SW480 (cell line): Measurements from ENCODE around the gene OBP2B.
"Not testable (repeated sequence)": the region's sequence is repeated elsewhere in the genome, so short reads cannot be mapped to it uniquely, and the experiment has no call there.

Experiments
- DNase-seq: peaks from one replicate; pipeline ENCODE4 v3.0.0-alpha.2; 2016; ENCODE audit warnings: low spot score

The OBP2B gene

DNA sequence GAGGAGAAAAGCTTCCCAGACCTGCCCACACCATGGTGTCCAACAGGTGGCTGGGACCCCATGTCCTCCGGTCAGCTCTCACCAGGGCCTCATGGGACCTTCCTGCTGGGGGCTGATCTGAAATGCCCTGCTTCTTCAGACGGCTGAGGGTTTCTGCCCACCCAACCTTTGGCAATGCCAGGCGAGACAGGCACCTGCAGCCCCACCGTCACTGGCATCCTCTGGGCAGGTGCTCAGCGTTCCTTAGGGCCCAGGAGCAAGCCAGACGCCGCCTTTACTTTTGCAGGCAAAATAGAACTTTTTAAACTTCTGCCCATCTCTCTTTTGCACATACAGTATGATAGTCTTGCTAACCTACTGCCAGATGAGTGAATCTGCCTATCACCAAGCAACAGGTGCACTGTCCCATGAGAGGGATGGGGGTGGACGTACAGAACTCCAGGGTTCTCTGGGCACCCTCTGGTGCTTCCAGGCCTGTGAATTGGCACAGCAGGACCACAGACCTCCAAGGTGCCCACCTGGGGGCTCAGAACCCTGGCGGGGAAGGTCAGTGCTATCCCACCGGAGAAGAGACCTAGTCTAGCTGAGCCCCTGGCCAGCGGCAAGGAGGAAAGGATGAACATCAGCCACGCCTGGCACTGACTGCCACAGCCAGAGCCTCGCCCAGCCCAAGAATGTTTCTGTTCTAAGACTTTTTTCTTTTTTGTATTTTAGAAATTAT lies 7.5 kb downstream of the OBP2B start:
- no peak for DNase-seq

- DNase-seq: no peak
Observed at GRCh38 chr9:133200631-133201030, 8.4 kb downstream of the OBP2B start.

DNA sequence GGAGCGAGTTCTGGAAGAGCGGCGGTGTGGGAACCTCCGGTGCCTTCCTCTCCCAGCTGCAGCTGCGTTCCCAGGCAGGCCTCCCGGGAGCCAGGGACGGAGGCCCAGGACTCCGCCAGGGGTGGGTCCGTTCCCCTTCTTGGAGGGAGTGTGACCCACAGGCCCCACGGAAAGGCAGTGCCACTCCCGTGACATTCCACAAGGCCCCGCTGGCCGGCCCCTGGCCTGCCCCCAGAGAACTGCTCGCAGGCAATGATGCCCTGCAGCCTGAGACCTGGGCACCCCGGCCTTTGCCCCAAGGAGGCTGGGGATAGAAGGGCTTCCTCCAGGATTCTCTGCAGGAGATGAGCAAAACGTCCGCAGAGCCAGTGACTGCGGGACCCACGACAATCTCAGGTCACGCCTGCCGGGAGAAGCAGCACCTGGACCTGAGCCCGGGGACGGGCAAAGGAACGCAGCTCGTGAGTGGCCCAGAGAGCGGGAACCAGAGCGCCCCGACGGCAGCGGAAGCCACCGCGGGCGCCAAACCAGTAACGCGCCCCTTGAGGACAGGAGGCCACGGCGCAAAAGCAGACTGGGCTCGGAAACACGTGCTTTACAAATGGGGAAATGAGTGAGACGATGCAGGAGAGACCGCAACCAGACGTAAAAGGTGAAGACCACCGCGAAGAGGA lies 9.3 kb downstream of the OBP2B start:
- DNase-seq: peak; percentile 27

DNA sequence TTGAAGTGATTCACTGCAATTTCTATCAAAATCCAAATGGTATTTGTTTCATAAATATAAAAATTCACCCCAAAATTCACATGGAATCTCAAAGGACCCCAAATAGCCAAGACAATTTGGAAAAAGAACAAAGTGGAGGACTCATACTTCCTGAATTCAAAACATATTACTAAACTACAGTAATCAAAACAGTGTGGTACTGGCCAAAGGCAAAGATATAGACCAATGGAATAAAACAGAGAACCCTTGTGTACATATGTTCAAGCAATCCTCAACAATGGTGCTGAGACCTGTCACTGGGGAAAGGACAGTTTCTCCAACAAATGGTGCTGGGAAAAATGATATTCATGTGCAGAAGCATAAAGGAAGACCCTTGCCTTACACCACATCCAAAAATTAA lies 14.0 kb downstream of the OBP2B start:
- no peak for DNase-seq

DNA sequence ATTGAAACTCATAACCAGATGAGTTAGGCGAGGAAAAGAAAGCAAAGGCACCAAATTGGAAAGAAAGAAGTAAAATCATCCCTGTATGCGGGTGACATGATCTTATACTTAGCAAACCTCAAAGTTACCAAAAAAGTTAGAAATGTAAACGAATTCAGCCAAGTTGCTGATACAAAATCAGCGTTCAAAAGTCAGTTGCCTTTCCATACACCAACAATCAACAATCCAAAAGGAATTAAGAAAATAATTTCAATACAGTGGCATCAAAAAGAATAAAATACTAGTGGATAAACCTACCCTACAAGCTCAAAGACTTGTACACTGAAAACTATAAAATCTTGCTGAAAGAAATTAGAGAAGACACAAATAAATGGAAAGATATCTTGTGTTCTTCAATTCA lies 14.5 kb downstream of the OBP2B start:
- DNase-seq: no peak

DNA sequence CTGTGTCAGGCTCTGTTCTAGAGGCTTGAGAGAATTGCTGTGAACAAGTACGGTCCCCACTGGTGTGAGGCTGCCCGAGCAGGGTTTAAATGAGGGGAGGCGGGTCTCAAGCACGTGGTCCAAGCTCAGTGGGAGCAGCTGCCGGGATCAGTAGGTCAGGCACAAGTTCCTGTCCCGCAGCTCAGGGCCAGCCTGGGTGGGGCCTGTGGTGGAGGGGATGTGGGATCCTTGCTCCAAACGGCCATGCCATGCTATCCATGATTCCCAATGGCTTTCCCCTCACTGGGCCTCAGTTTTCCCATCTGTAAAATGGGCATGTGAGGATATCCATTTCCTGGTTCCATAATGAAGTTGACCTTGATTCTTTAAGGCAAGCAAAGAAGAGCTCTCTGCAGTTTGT lies 17.1 kb downstream of the OBP2B start:
- no peak for DNase-seq

GRCh38 chr9:133189826-133190225 lies 19.2 kb downstream of the OBP2B start:
- DNase-seq: no peak

DNA sequence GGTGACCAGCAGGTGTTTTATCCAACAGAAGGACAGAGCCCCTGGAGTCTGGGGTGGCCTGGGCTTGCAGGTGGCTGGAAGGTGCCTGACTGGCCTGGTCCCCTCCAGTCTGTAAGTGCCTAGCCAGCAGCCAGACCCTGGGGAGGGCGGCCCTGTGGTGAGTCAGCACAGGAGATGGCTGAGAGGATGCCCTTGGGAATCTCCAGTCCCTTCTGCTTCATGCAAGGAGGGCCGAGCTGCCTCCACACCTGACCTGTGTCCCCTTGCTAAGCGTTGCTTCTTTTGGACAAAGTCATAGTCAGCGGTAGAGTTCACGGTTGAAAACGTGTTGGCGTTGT lies 20.2 kb downstream of the OBP2B start:
- DNase-seq: no peak

DNA sequence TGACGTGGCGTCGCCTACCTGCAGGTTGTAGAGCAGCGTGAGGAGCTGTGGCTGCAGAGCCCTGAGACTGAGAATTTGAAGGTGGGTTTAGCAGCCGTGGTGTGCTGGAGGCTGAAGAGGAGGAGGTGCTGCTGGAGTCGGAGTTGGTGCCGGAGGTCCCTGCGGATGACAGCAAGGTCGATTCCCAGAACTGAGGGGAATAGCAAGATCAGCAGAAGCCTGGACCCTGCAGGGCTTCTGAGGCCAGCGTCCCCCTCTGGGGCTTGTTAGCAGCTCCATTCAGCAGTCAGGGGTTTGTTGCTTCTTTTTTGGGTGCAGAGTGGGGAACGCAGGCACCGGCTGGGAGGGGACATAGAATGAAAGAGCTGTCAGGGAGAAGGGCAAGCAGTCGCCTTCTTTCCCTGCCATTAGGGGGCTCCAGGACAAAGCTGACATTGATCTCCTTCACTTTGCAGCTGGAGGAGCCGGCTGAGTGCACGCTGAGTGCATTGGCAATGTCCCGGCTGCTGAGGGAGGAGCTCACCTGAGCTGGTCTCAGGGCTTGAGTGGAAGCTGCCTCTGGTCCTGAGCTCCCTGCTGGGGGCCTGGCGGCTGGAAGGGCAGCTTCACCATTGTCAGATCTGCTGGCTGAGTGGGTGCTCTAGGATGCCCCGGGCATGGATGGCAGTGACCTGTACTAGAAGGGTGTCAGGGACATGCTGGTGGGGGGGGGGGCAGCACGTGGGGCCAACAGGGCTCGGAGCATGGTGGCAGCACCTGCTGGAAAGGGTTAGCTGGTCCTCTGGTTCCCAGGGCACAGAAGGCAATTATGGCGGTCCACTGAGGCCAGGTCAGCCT lies 20.8 kb downstream of the OBP2B start:
- DNase-seq: peak; percentile 62

DNA sequence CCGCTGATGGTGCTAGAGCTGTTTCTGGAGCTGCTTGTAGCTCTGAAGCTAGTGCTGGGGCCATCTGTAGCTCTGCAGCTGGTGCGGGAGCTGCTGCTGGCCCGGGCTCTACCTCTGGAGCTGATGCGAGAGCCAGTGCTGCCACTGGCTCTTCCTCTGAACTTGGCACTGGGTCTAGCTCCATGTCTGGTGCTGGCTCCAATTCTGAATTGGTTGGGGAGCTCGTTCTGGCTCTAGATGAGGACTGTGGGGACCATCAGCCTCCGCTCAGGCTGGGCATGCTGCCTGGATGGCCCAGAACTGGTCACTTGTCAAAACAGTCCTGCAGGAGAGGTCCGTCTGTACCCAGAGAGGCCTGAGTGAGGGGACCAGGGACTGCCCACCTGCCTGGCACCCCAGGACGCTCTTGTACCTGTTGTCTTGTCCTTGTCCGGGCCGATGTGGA lies 21.5 kb downstream of the OBP2B start:
- DNase-seq: no peak

DNA sequence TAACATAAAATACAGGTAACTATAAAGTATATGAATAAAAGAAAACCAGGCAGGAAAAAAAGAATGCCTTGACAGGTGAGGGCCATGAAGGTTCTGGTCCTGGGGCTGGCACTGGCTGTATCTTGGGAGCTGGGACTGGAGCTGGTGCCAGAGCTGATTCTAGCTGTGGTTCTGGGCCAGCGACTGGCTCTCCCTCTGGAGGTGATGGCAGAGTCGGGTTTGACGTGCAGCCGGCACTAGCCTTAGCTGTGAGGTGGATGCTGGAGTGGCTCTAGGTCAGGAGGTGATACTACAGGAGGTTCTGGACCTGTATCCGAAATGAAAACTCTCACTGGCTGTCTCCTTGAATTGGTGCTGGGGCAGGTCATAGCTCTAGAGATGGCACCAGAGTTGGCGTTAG lies 22.3 kb downstream of the OBP2B start:
- no peak for DNase-seq

DNA sequence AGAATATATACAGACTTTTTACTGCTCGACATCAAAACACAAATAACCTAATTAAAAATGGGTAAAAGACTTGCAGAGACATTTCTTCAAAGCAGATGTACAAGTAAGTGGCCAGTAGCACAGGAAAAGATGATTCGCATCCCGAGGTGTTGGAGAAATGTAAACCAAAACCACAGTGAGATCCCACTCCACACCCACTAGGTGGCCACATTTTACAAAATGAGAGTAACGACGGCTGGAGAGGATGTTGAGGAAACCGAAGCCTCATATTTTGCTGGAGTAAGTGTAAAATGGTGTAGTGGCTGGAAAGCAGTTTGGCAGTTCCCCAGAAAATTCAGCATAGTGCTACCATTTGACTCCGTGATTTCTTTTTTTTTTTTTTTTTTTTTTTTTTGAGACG lies 24.1 kb downstream of the OBP2B start:
- DNase-seq: peak; percentile 82

GRCh38 chr9:133182151-133182550 lies 26.9 kb downstream of the OBP2B start:
- no peak for DNase-seq

DNA sequence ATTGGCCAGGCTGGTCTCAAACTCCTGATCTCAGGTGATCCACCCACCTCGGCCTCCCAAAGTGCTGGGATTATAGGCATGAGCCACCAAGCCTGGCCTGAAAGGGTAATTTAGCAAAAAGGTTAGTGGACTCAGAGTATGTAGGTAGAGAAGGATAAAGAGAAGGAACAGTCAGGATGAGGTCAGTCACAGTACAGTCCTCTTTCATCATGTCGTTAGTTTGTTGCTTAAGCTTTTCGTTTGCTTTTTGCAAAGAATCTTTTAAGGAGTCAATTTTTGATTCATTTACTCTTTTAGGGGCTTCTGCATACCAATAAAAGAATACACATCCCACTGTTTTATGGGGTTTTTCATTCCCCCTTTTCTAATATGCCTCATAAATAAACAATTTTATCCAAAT lies 27.5 kb downstream of the OBP2B start:
- no peak for DNase-seq

GRCh38 chr9:133180953-133181352 lies 28.1 kb downstream of the OBP2B start:
- no peak for DNase-seq

DNA sequence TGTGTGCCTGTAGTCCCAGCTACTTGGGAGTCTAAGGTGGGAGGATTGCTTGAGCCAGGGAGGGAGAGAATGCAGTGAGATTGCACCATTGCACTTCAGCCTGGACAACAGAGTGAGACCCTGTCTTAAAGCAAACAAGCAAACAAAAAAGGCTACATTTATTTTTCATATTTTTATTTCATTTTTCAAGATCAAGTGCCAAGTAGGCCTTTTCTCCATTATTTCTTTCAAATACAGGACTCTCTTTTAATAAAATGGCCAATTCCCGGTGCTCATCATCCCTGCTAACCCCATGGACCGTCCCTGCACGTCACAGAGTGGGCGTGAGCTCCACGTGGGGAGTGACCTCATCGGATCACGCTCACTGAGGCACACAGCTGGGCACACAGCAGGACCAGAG lies 36.0 kb downstream of the OBP2B start:
- no peak for DNase-seq

DNA sequence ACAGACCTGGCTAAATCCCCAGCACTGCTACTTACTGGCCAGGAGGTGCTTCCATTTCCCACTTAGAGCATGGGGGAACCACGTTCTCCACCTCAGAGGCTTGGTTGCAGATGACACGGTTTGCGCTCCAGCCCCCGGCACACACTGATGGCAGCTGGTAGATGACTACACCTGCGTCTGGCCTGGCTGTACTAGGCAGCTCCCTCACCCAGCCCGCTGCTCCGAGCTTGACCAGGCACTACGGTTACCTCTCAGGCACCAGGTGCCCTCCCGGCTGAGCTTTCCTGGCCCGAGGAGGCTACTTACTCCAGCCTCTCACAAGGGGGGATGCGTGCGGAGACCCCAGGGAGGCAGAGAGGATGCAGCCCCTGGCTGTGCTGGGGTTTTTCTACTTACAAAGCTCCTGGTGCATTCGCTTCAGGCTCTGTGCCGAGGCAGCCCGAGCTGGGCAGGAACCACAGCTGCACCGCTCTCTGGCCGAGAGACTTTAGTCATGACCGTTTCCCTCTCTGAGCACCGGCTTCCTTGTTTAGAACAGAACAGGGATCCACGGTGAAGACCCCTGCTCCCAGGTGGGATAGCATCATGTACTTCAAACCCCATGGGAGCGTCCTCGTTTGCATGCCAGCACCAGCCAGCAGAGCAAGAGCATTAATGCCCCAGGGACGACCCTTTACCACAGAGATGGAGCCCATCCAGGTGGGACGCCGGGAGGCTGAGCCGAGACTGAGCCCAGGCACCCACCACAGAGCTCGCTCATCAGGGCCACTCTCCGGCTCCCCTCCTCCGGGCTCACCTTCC lies 37.7 kb downstream of the OBP2B start:
- no peak for DNase-seq

DNA sequence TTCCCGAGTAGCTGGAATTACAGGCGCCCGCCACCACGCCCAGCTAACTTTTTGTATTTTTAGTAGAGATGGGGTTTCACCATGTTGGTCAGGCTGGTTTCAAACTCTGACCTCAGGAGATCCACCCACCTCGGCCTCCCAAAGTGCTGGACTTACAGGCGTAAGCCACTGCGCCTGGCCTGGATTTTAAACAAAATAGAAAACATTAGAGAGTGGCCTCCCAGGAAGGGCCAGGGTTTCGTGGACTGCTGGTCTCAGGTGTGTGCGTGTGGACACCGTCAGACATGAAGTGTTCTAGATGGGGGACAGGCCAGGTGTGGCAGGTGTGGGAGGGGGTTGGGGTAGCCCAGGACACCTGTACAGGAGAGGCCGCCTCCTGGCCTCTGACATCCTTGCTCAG lies 38.3 kb downstream of the OBP2B start:
- no peak for DNase-seq

DNA sequence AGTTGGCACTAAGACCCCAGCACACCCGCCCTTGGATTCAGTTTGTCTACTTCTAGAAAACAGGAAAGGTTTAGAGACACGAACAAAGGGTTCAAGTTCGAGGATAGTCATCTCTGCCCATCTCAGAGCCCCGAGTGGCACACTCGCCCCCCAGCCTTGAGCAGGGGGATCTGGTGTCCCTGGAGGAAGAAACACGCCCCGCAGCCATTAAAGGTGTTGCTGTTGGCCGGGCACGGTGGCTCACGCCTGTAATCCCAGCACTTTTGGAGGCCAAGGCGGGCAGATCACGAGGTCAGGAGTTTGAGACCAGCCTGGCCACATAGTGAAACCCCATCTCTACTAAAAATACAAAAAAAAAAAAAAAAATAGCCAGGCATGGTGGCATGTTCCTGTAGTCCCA lies 39.4 kb downstream of the OBP2B start:
- DNase-seq: not testable (repeated sequence)

DNA sequence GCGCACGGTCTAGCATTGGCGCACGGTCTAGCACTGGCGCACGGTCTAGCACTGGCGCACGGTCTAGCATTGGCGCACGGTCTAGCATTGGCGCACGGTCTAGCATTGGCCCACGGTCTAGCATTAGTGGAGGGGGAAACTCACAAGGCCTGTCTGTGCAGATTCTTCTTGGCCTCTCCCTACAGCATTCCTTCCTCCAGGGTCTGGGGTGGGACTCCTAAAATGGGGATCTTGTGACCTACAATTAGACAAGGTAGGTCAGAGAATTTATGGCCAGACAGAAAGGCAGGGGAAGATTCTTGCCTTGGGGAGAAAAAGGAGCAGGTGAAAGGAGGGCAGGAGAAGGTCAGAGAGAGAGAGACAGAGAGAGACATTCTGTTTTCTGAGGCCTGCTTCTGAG lies 39.9 kb downstream of the OBP2B start:
- no peak for DNase-seq

- DNase-seq: no peak
Observed at GRCh38 chr9:133168432-133168831, 40.6 kb downstream of the OBP2B start.

DNA sequence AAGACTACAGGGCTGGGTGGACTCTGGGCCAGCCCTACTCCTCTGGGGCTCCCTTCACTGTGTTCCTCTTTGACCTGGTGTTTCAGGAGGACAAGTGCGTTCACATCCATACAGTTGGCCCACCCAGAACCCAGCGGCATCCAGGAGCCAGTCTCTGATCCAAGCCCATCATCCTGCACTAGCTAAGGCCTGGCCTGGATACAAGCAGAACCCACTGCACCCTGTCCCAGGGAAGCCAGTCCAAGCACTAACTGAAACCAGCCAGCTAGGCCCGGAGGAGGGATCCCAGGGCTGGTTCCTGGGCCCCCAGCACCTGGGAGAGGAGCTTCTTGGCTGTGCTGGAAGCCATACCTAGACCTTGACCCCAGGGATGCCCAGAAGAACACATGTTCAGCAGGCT lies 41.3 kb downstream of the OBP2B start:
- DNase-seq: no peak
